ENCODE data around the gene PSMB9. TPM values are rescaled to one million over a fixed set of nuclear protein-coding genes. Genes with fewer than 3 reads are reported as not detected.
"Not testable (repeated sequence)": the region's sequence is repeated elsewhere in the genome, so short reads cannot be mapped to it uniquely, and the experiment has no call there.

PSMB9 gene
- 10 to 100 TPM in 2 of 6 donors, 1 to 10 TPM in 4; 5.1 to 18.1 (median 5.8) TPM for total RNA-seq
- 10 to 100 TPM in 1 of 2 donors, 1 to 10 TPM in 1; 8.3 to 13.7 TPM for polyA plus RNA-seq

- Histone ChIP-seq H3K27me3 (no peaks in the 10 kb centered on the region), H3K4me1 (peaks cover 0 to 10% (median 0%) of the 10 kb centered on the region in 3 donors), H3K4me3 (peak within 1 kb of the TSS; percentile 60 to 98 (median 90)), H3K36me3 (no peaks in the 10 kb centered on the region), H3K27ac (peak within 1 kb of the TSS; percentile 85 to 98 (median 92)), H3K9me3 (no peaks in the 10 kb centered on the region)
- FAIRE-seq (no peak), ATAC-seq (peak; percentile 91 to 96 (median 94)), DNase-seq (peak; percentile 92 to 97 (median 94))
- WGBS, 2 donors = 0% methylated on average over 67 to 68 of the region's 68 CpGs
- peak; percentile 41 to 79 (median 60) for TF ChIP-seq CTCF (IDR thresholded peaks at IDR 0.05)
- intact Hi-C loops (cut with DNase I) = no loop called here
Measured at GRCh38 chr6:32853541-32854375, at the start of gene PSMB9, which contains the start of gene TAP1. Gene PSMB9 (plus strand): TSS chr6:32854192. CDS start chr6:32854230, 38 bp downstream. Gene TAP1 (minus strand): TSS chr6:32853704. CDS start chr6:32853636, 68 bp downstream.

- H3K9me3 ChIP-seq; FAIRE-seq; H3K36me3 ChIP-seq; DNase-seq; H3K4me1 ChIP-seq; H3K4me3 ChIP-seq; ATAC-seq; intact Hi-C loops (cut with DNase I); H3K27ac ChIP-seq; H3K27me3 ChIP-seq: not testable (repeated sequence)
Measured at GRCh38 chr6:32805404-32805803, 48.6 kb upstream of the PSMB9 start.

GRCh38 chr6:32807020-32807580 lies 46.9 kb upstream of the PSMB9 start:
- Histone ChIP-seq H3K27me3 (no peaks in the 10 kb centered on the region), H3K36me3 (no peaks in the 10 kb centered on the region), H3K27ac (no peak overlapping the region), H3K9me3 (no peaks in the 10 kb centered on the region), H3K4me3 (no peak overlapping the region), H3K4me1 (no peaks in the 10 kb centered on the region)
- DNase-seq (no peak), ATAC-seq (no peak), FAIRE-seq (no peak)
- TF ChIP-seq CTCF (IDR thresholded peaks at IDR 0.05) = no peak
- intact Hi-C loops (cut with DNase I) = no loop called here
- WGBS, 2 donors = 69 to 71% methylated on average over 5 of the region's 5 CpGs

GRCh38 chr6:32809171-32809570 lies 44.8 kb upstream of the PSMB9 start:
- Histone ChIP-seq H3K27me3 (no peaks in the 10 kb centered on the region), H3K9me3 (no peaks in the 10 kb centered on the region), H3K27ac (no peak overlapping the region), H3K36me3 (no peaks in the 10 kb centered on the region), H3K4me3 (no peak overlapping the region), H3K4me1 (no peaks in the 10 kb centered on the region)
- DNase-seq (no peak), FAIRE-seq (no peak), ATAC-seq (no peak)
- WGBS, 2 donors = 0 to 40% methylated on average over 1 of the region's 1 CpG
- intact Hi-C loops (cut with DNase I) = no loop called here
- no peak for TF ChIP-seq CTCF (IDR thresholded peaks at IDR 0.05)

GRCh38 chr6:32814145-32814544 lies 39.8 kb upstream of the PSMB9 start:
- intact Hi-C loops (cut with DNase I) = no loop called here
- H3K27me3 ChIP-seq = no peaks in the 10 kb centered on the region
- H3K36me3 ChIP-seq = no peaks in the 10 kb centered on the region
- DNase-seq (no peak), ATAC-seq (no peak), FAIRE-seq (no peak)
- H3K27ac ChIP-seq = no peak overlapping the region
- H3K4me1 ChIP-seq = no peaks in the 10 kb centered on the region
- 82 to 86% methylated on average over 2 of the region's 2 CpGs for WGBS, 2 donors
- no peaks in the 10 kb centered on the region for H3K9me3 ChIP-seq
- H3K4me3 ChIP-seq = no peak overlapping the region
- TF ChIP-seq CTCF (IDR thresholded peaks at IDR 0.05) = no peak
